ENCODE measurements around the gene TP53BP1.
A peak's percentile ranks its signal among the peaks of the same experiment; 100 is the strongest.

Gene TP53BP1

DNA sequence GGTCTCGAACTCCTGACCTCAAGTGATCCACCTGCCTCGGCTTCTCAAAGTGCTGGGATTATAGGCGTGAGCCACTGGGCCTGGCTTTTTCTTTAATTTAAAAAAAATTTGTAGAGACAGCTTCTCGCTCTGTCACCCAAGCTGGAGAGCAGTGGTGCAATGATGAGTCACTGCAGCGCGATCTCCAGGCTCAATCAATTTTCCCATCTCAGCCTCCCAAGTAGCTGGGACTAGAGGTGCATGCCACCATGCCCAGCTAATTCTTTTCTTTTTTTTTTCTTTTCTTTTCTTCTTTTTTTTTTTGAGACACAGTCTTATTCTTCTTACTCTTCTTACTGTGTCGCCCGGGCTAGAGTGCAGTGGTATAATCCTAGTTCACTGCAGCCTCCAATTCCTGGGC lies 102.2 kb downstream of the TP53BP1 start:
- TF ChIP-seq POU2F2 (IDR thresholded peaks at IDR 0.05; ENCODE audit: low read depth, low read length) (no peak), PAX5 (IDR thresholded peaks at IDR 0.05; ENCODE audit: insufficient read depth, low read length, severe bottlenecking) (no peak), SPI1 (IDR thresholded peaks at IDR 0.05; ENCODE audit: low read depth, low read length) (no peak), POLR2A (IDR thresholded peaks at IDR 0.05; ENCODE audit: low read depth, low read length) (no peak), POLR2AphosphoS5 (IDR thresholded peaks at IDR 0.05; ENCODE audit: low read depth, low read length) (no peak), TAF1 (IDR thresholded peaks at IDR 0.05; ENCODE audit: low read depth, low read length) (no peak)
- DNase-seq (ENCODE audit: insufficient read length, low spot score) (no peak), FAIRE-seq (no peak)

DNA sequence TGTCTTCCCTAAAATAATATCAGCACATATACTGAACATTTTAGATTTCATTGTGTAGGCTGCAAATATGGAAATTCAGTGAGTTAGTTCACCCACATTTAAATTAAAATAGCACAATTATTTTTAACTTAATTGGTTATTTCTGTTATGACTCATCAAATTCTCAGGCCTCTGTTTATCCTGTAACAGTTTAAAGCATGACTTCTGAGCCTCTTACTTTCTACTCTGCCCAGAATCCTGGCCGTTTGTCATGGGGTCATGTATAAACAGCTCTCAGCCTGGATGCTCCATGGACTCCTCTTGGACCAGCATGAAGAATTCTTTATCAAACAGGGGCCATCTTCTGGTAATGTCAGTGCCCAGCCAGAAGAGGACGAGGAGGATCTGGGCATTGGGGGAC lies 109.9 kb downstream of the TP53BP1 start:
- DNase-seq (ENCODE audit: insufficient read length, low spot score) (no peak), FAIRE-seq (no peak)
- TF ChIP-seq SPI1 (IDR thresholded peaks at IDR 0.05; ENCODE audit: low read depth, low read length) = no peak

GRCh38 chr15:43382310-43382709 lies 110.6 kb downstream of the TP53BP1 start:
- TF ChIP-seq POLR2AphosphoS5 (IDR thresholded peaks at IDR 0.05; ENCODE audit: low read depth, low read length) (no peak), TAF1 (IDR thresholded peaks at IDR 0.05; ENCODE audit: low read depth, low read length) (no peak), POLR2A (IDR thresholded peaks at IDR 0.05; ENCODE audit: low read depth, low read length) (no peak)

DNA sequence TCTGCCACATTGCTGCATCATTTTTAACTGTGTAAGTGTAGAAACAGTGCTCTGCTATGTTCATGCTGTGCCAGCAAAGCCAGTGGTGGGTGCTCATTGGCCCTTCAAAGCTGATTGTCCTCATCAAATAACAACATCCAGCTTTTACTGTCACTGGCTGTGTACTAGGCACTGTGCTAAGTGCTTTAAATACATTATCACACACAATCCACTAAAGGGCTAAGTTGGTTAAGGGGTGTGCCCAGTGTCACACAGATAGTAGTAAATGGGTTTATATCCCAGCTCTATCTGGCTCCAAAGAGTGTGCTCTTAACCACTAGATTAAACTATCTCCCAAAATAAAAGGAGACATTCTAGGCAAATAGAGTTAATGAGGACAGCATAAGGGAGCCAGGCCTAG lies 114.4 kb downstream of the TP53BP1 start:
- FAIRE-seq (peak; percentile 35), DNase-seq (ENCODE audit: insufficient read length, low spot score) (no peak)
- TF ChIP-seq POU2F2 (IDR thresholded peaks at IDR 0.05; ENCODE audit: low read depth, low read length) = no peak

More at GRCh38 chr15:43382310-43382709, 110.6 kb downstream of the TP53BP1 start:
- FAIRE-seq (peak; percentile 13), DNase-seq (ENCODE audit: insufficient read length, low spot score) (no peak)

GRCh38 chr15:43376017-43376705 lies 116.8 kb downstream of the TP53BP1 start:
- FAIRE-seq (peak; percentile 93), DNase-seq (ENCODE audit: insufficient read length, low spot score) (peak; percentile 26)
- TF ChIP-seq TAF1 (IDR thresholded peaks at IDR 0.05; ENCODE audit: low read depth, low read length) (no peak), POLR2A (IDR thresholded peaks at IDR 0.05; ENCODE audit: low read depth, low read length) (no peak), PAX5 (IDR thresholded peaks at IDR 0.05; ENCODE audit: insufficient read depth, low read length, severe bottlenecking) (no peak), POLR2AphosphoS5 (IDR thresholded peaks at IDR 0.05; ENCODE audit: low read depth, low read length) (no peak), SPI1 (IDR thresholded peaks at IDR 0.05; ENCODE audit: low read depth, low read length) (no peak), POU2F2 (IDR thresholded peaks at IDR 0.05; ENCODE audit: low read depth, low read length) (no peak)

- FAIRE-seq (peak; percentile 85), DNase-seq (ENCODE audit: insufficient read length, low spot score) (peak; percentile 96)
- TF ChIP-seq POLR2AphosphoS5 (IDR thresholded peaks at IDR 0.05; ENCODE audit: low read depth, low read length) (peak; percentile 39; the same call in 1 of the 2 replicates), POU2F2 (IDR thresholded peaks at IDR 0.05; ENCODE audit: low read depth, low read length) (no peak), TAF1 (IDR thresholded peaks at IDR 0.05; ENCODE audit: low read depth, low read length) (0 out of 2 replicates have a peak, but pooled peaks have one; percentile 55), PAX5 (IDR thresholded peaks at IDR 0.05; ENCODE audit: insufficient read depth, low read length, severe bottlenecking) (peak; percentile 93), POLR2A (IDR thresholded peaks at IDR 0.05; ENCODE audit: low read depth, low read length) (peak; percentile 75), SPI1 (IDR thresholded peaks at IDR 0.05; ENCODE audit: low read depth, low read length) (0 out of 2 replicates have a peak, but pooled peaks have one; percentile 6)
These were observed 121.7 kb downstream of the TP53BP1 start, which contains the start of the genes TUBGCP4 and ZSCAN29 for GRCh38 chr15:43370975-43371974. Gene TUBGCP4 (plus strand): TSS chr15:43371101. CDS start chr15:43371355, 254 bp downstream. Gene ZSCAN29 (minus strand): TSS chr15:43371043. CDS start chr15:43369913, 1,130 bp downstream.

- DNase-seq (ENCODE audit: insufficient read length, low spot score) = peak; percentile 22
- TF ChIP-seq TAF1 (IDR thresholded peaks at IDR 0.05; ENCODE audit: low read depth, low read length) (no peak), POU2F2 (IDR thresholded peaks at IDR 0.05; ENCODE audit: low read depth, low read length) (no peak), PAX5 (IDR thresholded peaks at IDR 0.05; ENCODE audit: insufficient read depth, low read length, severe bottlenecking) (no peak), POLR2AphosphoS5 (IDR thresholded peaks at IDR 0.05; ENCODE audit: low read depth, low read length) (no peak), SPI1 (IDR thresholded peaks at IDR 0.05; ENCODE audit: low read depth, low read length) (no peak), POLR2A (IDR thresholded peaks at IDR 0.05; ENCODE audit: low read depth, low read length) (no peak)
- peak; percentile 13 for FAIRE-seq
These were observed 122.5 kb downstream of the TP53BP1 start for GRCh38 chr15:43370310-43370974.

DNA sequence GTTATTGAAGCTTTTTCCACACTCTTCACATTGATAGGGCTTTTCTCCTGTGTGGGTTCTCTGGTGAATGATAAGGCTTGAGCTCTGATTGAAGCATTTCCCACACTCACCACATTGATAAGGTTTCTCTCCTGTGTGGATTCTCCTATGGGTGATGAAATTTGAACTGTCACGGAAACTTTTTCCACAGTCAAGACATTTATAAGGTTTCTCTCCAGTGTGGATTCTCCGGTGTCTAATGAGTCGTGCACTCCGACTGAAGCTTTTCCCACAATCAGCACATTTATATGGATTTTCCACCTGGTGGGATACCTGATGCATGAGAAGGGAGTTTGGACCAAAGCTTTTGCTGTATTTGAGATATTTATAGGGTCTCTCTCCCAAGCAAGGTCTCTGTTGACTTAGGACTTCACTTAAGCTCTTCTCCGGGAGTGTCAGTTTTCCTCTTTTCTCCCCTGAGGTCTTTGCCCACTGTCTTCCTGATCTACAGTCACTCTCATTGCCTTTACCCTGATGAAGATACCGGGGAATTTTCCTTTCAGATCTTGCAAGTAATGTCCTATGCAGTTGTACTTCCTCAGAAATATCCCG lies 131.5 kb downstream of the TP53BP1 start:
- DNase-seq (ENCODE audit: insufficient read length, low spot score) (no peak), FAIRE-seq (no peak)
- TF ChIP-seq TAF1 (IDR thresholded peaks at IDR 0.05; ENCODE audit: low read depth, low read length) (no peak), POLR2A (IDR thresholded peaks at IDR 0.05; ENCODE audit: low read depth, low read length) (no peak), SPI1 (IDR thresholded peaks at IDR 0.05; ENCODE audit: low read depth, low read length) (no peak), POU2F2 (IDR thresholded peaks at IDR 0.05; ENCODE audit: low read depth, low read length) (no peak), PAX5 (IDR thresholded peaks at IDR 0.05; ENCODE audit: insufficient read depth, low read length, severe bottlenecking) (no peak), POLR2AphosphoS5 (IDR thresholded peaks at IDR 0.05; ENCODE audit: low read depth, low read length) (no peak)

GRCh38 chr15:43360821-43361220 lies 132.1 kb downstream of the TP53BP1 start:
- FAIRE-seq (no peak), DNase-seq (ENCODE audit: insufficient read length, low spot score) (no peak)
- TF ChIP-seq POLR2A (IDR thresholded peaks at IDR 0.05; ENCODE audit: low read depth, low read length) (no peak), TAF1 (IDR thresholded peaks at IDR 0.05; ENCODE audit: low read depth, low read length) (no peak), POU2F2 (IDR thresholded peaks at IDR 0.05; ENCODE audit: low read depth, low read length) (no peak), POLR2AphosphoS5 (IDR thresholded peaks at IDR 0.05; ENCODE audit: low read depth, low read length) (no peak), SPI1 (IDR thresholded peaks at IDR 0.05; ENCODE audit: low read depth, low read length) (no peak), PAX5 (IDR thresholded peaks at IDR 0.05; ENCODE audit: insufficient read depth, low read length, severe bottlenecking) (no peak)
